Peyer's patch (tissue), 4 donors: ENCODE results near the gene GOLPH3. TPM values are rescaled to one million over a fixed set of nuclear protein-coding genes. Genes with fewer than 3 reads are reported as not detected.

Experiments
- DNase-seq, 3 donors: peaks; one replicate each; pipeline ENCODE4 v3.0.0-alpha.2; 2017 to 2019
- H3K27ac ChIP-seq, 4 donors: fragments of 200-600 bp; sonication (generic); one replicate each; pipeline ENCODE4 v1.5.1; 2016 to 2019
- H3K27me3 ChIP-seq, 2 donors: fragments of 200-600 bp; sonication (generic); one replicate each; pipeline ENCODE4 v1.5.1; 2019
- H3K36me3 ChIP-seq, 3 donors: fragments of 200-600 bp; sonication (generic); one replicate each; pipeline ENCODE4 v1.5.1; 2016 to 2019
- H3K4me1 ChIP-seq, 4 donors: fragments of 200-600 bp; sonication (generic); one replicate each; pipeline ENCODE4 v1.5.1; 2016 to 2019
- H3K4me3 ChIP-seq, 4 donors: fragments of 200-600 bp; sonication (generic); 1 replicate in 3 of 4; 2 replicates in 1 of 4; pipeline ENCODE4 v1.5.1; 2016 to 2019; ENCODE audit warnings: mild to moderate bottlenecking in 1 of 4
- H3K9me3 ChIP-seq, 4 donors: fragments of 200-600 bp; sonication (generic); one replicate each; pipeline ENCODE4 v1.5.1; 2016 to 2019; ENCODE audit warnings: mild to moderate bottlenecking in 1 of 4
- POLR2A ChIP-seq, 2 donors: fragments of 450-650 bp; IDR thresholded peaks; one replicate each; pipeline ENCODE4 v1.5.1; 2017; ENCODE audit warnings: antibody characterized with exemption in 2 of 2, mild to moderate bottlenecking in 2 of 2, moderate library complexity in 2 of 2
- total RNA-seq, 4 donors: library from RNA; depleted of rRNA; stranded (reverse); fragments of >200 nt; gene quantifications; one replicate each; pipeline ENCODE4 v1.1.0, GENCODE V29; 2016
- TF ChIP-seq, protein P1 (sequence below), 6 experiments: fragments of 450-650 bp in 4 of 6; fragments of 200-600 bp in 2 of 6; sonication (generic) in 1 of 6; IDR thresholded peaks; one replicate each; pipeline ENCODE4 v1.5.1; 2017 to 2019; ENCODE audit warnings: antibody characterized with exemption in 6 of 6, mild to moderate bottlenecking in 3 of 6, moderate library complexity in 1 of 6

GOLPH3 gene
- total RNA-seq, 4 donors from 2014 or later = 63.5 to 93.7 (median 75.1) TPM

DNA sequence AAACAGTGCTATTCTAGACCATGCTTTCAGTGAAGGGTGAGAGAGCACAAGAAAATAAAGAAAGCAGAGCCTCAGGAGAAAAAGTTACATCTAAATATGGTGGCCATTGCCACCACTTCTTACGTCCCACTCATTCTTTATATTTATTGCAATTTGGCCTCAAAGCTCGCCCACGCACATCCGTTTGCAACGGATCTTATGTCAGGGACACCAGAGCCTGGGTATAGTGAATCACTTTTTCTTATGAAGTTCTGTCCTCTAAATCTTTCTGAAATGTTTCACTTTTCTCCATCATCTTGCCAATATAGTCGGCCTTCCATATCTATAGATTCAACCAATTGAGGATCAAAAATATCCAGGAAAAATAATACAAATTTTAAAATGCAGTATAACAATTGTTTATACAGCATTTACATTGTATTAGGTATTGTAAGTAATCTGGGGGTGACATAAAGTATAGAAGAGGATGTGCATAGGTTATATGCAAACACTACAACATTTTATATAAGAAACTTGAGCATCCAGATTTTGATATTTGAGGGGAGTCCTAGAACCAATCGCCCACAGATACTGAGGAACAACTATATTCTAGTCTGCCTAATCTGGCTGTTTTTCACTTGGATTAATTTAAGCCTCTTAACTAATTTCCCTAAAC, 35.2 kb downstream of the GOLPH3 start:
- TF ChIP-seq, protein P1, sequence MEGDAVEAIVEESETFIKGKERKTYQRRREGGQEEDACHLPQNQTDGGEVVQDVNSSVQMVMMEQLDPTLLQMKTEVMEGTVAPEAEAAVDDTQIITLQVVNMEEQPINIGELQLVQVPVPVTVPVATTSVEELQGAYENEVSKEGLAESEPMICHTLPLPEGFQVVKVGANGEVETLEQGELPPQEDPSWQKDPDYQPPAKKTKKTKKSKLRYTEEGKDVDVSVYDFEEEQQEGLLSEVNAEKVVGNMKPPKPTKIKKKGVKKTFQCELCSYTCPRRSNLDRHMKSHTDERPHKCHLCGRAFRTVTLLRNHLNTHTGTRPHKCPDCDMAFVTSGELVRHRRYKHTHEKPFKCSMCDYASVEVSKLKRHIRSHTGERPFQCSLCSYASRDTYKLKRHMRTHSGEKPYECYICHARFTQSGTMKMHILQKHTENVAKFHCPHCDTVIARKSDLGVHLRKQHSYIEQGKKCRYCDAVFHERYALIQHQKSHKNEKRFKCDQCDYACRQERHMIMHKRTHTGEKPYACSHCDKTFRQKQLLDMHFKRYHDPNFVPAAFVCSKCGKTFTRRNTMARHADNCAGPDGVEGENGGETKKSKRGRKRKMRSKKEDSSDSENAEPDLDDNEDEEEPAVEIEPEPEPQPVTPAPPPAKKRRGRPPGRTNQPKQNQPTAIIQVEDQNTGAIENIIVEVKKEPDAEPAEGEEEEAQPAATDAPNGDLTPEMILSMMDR (IDR thresholded peaks at IDR 0.05) = no peak
- no peak for TF ChIP-seq POLR2A (IDR thresholded peaks at IDR 0.05)

DNA sequence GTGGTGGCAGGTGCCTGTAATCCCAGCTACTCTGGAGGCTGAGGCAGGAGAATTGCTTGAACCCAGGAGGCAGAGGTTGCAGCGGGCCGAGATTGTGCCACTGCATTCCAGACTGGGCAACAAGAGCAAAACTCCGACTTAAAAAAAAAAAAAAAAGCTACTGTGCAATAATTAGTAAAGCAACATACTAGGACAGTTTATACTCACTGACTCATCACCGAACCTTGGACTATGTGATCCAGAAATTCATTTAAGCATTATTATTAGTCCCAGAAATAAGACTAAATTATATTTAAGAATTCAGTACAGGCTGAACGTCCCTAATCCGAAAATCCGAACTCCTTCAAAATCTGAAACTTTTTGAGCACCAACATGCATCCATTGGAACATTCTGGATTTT, 37.8 kb downstream of the GOLPH3 start:
- DNase-seq = no peak
- no peak overlapping the region for H3K27ac ChIP-seq

More for the DNA sequence above, 35.2 kb downstream of the GOLPH3 start:
- Histone ChIP-seq H3K9me3 (no peaks in the 10 kb centered on the region), H3K27me3 (no peaks in the 10 kb centered on the region), H3K4me1 (no peaks in the 10 kb centered on the region), H3K27ac (no peak overlapping the region), H3K4me3 (no peak overlapping the region), H3K36me3 (peaks cover 0 to 28% (median 0%) of the 10 kb centered on the region in 3 donors)
- no peak for DNase-seq

DNA sequence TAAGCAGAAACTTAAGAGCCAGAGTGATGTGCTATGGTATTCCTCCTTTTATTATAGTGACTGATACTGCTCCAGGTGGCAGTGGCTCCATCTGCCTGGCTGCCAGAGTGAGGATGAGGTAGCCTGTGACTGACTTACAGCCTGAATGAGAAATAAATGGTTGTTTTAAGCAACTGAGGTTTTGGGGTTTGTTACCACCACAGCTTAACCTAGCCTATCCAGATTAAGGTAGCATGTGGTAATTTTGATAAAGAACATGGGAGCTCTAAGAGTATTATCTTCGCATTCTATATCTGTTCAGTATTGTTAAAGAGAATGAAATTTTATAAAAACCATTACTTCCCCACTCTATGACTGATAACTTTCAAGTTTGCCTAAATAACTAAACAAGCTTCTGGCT, 39.0 kb downstream of the GOLPH3 start:
- no peak for TF ChIP-seq POLR2A (IDR thresholded peaks at IDR 0.05)
- TF ChIP-seq, protein P1 (IDR thresholded peaks at IDR 0.05) = no peak

More for the DNA sequence above, 37.8 kb downstream of the GOLPH3 start:
- H3K9me3 ChIP-seq = no peaks in the 10 kb centered on the region
- TF ChIP-seq, protein P1 (IDR thresholded peaks at IDR 0.05) = no peak
- TF ChIP-seq POLR2A (IDR thresholded peaks at IDR 0.05) = no peak
- H3K4me3 ChIP-seq = no peak overlapping the region
- H3K4me1 ChIP-seq = no peaks in the 10 kb centered on the region
- H3K27me3 ChIP-seq = no peaks in the 10 kb centered on the region
- peaks cover 0 to 42% (median 0%) of the 10 kb centered on the region in 3 donors for H3K36me3 ChIP-seq

DNA sequence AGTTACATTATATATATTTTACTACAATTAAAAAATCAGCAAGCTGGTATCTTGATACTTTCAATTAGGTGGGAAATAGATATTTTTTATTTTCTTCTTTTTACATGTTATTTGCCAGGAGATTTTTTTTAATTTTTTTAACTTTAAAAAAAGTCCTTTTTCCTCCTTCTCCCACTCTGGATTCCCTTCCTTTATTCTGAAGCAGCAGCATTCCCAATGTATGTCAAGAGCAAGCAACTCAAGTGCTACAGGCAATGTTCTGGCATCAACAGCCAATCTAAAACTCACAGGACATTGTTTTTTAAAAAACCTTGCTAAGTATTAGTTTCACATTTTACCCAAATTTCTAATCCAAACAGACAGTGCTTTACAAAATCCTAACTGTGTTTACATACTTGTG, 41.4 kb downstream of the GOLPH3 start:
- Histone ChIP-seq H3K4me1 (no peaks in the 10 kb centered on the region), H3K27ac (no peak overlapping the region), H3K4me3 (no peak overlapping the region), H3K36me3 (peaks cover 0 to 42% (median 0%) of the 10 kb centered on the region in 3 donors), H3K9me3 (no peaks in the 10 kb centered on the region), H3K27me3 (no peaks in the 10 kb centered on the region)
- DNase-seq = no peak
- TF ChIP-seq, protein P1 (IDR thresholded peaks at IDR 0.05) = no peak
- no peak for TF ChIP-seq POLR2A (IDR thresholded peaks at IDR 0.05)

More for the DNA sequence above, 39.0 kb downstream of the GOLPH3 start:
- H3K27me3 ChIP-seq = no peaks in the 10 kb centered on the region
- H3K36me3 ChIP-seq = peaks cover 0 to 42% (median 0%) of the 10 kb centered on the region in 3 donors
- H3K9me3 ChIP-seq = no peaks in the 10 kb centered on the region
- H3K4me1 ChIP-seq = no peaks in the 10 kb centered on the region
- no peak overlapping the region for H3K4me3 ChIP-seq
- no peak for DNase-seq
- H3K27ac ChIP-seq = no peak overlapping the region

DNA sequence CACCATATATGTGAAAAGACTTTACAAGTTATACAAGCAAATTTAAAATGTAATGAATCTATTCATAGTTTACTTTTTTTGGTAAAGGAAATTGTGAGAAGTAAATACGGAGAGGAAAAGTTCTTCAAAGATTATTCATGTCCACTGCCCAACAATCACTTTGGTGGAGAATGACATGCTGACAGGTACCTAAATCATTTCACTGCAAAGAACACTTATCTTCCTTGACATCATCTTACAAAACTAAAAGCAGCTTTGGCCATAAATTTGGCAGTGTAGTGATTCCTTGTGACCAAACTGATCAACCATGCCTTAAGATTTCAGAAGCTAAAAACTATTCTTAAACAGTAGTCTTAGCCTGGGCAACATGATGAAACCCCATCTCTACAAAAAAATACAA, 42.5 kb downstream of the GOLPH3 start:
- Histone ChIP-seq H3K27ac (no peak overlapping the region), H3K4me3 (no peak overlapping the region), H3K4me1 (no peaks in the 10 kb centered on the region), H3K36me3 (peaks cover 0 to 36% (median 0%) of the 10 kb centered on the region in 3 donors), H3K9me3 (no peaks in the 10 kb centered on the region), H3K27me3 (no peaks in the 10 kb centered on the region)
- no peak for TF ChIP-seq POLR2A (IDR thresholded peaks at IDR 0.05)
- TF ChIP-seq, protein P1 (IDR thresholded peaks at IDR 0.05) = no peak
- no peak for DNase-seq
